ENCODE data around the gene MPHOSPH10.

- TF ChIP-seq EZH2phosphoT487 (IDR thresholded peaks at IDR 0.05; ENCODE audit: borderline replicate concordance) (no peak), CTCF (conservative IDR thresholded peaks at IDR 0.05; ENCODE audit: low read length) (no peak)
Observed at GRCh38 chr2:71125506-71126294, 4.7 kb upstream of the MPHOSPH10 start.
